OCI-LY3 (cell line): ENCODE results near the gene LTBP1.

ENCODE experiments used
- H2AFZ ChIP-seq: fragments of 200-600, 300-600 bp; shearing (Covaris generic); 2 replicates; pipeline ENCODE4 v1.6.0; 2014; ENCODE audit warnings: antibody characterized with exemption, low read depth, low read length
- H3K27ac ChIP-seq: fragments of 200-600, 300-600 bp; sonication (generic); 2 replicates; pipeline ENCODE4 v1.5.1; 2014; ENCODE audit warnings: mild to moderate bottlenecking, low read length, moderate library complexity, mixed read lengths
- H3K27me3 ChIP-seq: fragments of 200-600, 300-600 bp; sonication (generic); 2 replicates; pipeline ENCODE4 v1.6.1; 2014; ENCODE audit warnings: low read depth, low read length, mixed read lengths
- H3K36me3 ChIP-seq: fragments of 200-600, 300-600 bp; sonication (generic); replicated peaks from 2 replicates; pipeline ENCODE3; 2014; ENCODE audit warnings: low read depth, low read length, mixed read lengths
- H3K4me1 ChIP-seq: fragments of 300-600, 200-600 bp; sonication (generic); 2 replicates; pipeline ENCODE4 v1.6.1; 2014; ENCODE audit warnings: low read length, mixed read lengths
- H3K4me2 ChIP-seq: fragments of 200-600, 300-600 bp; sonication (generic); 2 replicates; pipeline ENCODE4 v1.6.1; 2014; ENCODE audit warnings: low read length, mixed read lengths
- H3K4me3 ChIP-seq: fragments of 300-600, 200-600 bp; sonication (generic); 2 replicates; pipeline ENCODE4 v1.5.1; 2014; ENCODE audit warnings: antibody characterized with exemption, mild to moderate bottlenecking, low read length, moderate library complexity
- H3K79me2 ChIP-seq: fragments of 300-600, 200-600 bp; shearing (Covaris generic); 2 replicates; pipeline ENCODE4 v1.6.1; 2014; ENCODE audit warnings: mild to moderate bottlenecking, low read length, mixed read lengths
- H3K9ac ChIP-seq: fragments of 300-600, 200-600 bp; shearing (Covaris generic); 2 replicates; pipeline ENCODE4 v1.6.0; 2014; ENCODE audit warnings: mild to moderate bottlenecking, low read length, moderate library complexity
- H3K9me3 ChIP-seq: fragments of 200-600, 300-600 bp; shearing (Covaris generic); 2 replicates; pipeline ENCODE4 v1.6.1; 2014; ENCODE audit warnings: low read length, mixed read lengths; ENCODE audit not compliant: insufficient read depth
- H4K20me1 ChIP-seq: fragments of 200-600, 300-600 bp; sonication (generic); 2 replicates; pipeline ENCODE4 v1.6.1; 2016; ENCODE audit warnings: low read length, mixed read lengths; ENCODE audit not compliant: insufficient read depth
- EZH2phosphoT487 ChIP-seq: fragments of 200-600 bp; shearing (Covaris generic); IDR thresholded peaks from 2 replicates; pipeline ENCODE4 v1.6.1; 2018; ENCODE audit warnings: antibody characterized with exemption, mixed run types, low read depth
- TF ChIP-seq, protein P1 (sequence below): fragments of 200-600, 300-600 bp; sonication (generic); IDR thresholded peaks from 2 replicates; pipeline ENCODE4 v1.5.1; 2014; ENCODE audit warnings: antibody characterized with exemption, low read length, low read depth

Gene LTBP1

DNA sequence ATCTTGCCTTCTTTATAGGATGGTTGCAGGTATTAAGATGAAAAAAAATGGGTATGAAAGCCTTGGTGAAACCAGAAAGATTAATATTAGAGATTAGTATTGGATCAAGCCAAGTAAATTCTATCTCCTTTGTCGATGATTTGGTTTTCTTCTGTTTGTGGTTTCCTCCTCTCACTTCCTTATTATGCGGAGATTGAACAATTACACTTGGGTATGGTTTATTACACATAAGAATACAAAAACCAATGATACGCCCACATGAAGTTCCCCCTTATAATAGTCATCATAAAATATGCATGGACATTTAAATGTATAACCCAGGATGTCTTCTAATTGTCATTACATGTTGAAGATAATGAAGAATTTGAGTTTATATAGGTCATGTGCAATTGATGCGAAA lies 4.9 kb downstream of the LTBP1 start:
- H3K9ac ChIP-seq = no peak overlapping the region
- H3K36me3 ChIP-seq = no peaks in the 10 kb centered on the region
- 0 out of 2 replicates have a peak, but pooled peaks cover 6% of the 10 kb centered on the region for H4K20me1 ChIP-seq
- H2AFZ ChIP-seq = no peak overlapping the region
- peak overlapping the region; percentile 33 for H3K4me2 ChIP-seq
- H3K4me3 ChIP-seq = no peak overlapping the region
- H3K79me2 ChIP-seq = no peaks in the 10 kb centered on the region
- no peaks in the 10 kb centered on the region for H3K9me3 ChIP-seq
- H3K27me3 ChIP-seq = peaks cover 21% of the 10 kb centered on the region
- no peak for TF ChIP-seq EZH2phosphoT487
- TF ChIP-seq, protein P1, sequence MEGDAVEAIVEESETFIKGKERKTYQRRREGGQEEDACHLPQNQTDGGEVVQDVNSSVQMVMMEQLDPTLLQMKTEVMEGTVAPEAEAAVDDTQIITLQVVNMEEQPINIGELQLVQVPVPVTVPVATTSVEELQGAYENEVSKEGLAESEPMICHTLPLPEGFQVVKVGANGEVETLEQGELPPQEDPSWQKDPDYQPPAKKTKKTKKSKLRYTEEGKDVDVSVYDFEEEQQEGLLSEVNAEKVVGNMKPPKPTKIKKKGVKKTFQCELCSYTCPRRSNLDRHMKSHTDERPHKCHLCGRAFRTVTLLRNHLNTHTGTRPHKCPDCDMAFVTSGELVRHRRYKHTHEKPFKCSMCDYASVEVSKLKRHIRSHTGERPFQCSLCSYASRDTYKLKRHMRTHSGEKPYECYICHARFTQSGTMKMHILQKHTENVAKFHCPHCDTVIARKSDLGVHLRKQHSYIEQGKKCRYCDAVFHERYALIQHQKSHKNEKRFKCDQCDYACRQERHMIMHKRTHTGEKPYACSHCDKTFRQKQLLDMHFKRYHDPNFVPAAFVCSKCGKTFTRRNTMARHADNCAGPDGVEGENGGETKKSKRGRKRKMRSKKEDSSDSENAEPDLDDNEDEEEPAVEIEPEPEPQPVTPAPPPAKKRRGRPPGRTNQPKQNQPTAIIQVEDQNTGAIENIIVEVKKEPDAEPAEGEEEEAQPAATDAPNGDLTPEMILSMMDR = no peak
- H3K27ac ChIP-seq = no peak overlapping the region
- H3K4me1 ChIP-seq = peaks cover 18% of the 10 kb centered on the region

DNA sequence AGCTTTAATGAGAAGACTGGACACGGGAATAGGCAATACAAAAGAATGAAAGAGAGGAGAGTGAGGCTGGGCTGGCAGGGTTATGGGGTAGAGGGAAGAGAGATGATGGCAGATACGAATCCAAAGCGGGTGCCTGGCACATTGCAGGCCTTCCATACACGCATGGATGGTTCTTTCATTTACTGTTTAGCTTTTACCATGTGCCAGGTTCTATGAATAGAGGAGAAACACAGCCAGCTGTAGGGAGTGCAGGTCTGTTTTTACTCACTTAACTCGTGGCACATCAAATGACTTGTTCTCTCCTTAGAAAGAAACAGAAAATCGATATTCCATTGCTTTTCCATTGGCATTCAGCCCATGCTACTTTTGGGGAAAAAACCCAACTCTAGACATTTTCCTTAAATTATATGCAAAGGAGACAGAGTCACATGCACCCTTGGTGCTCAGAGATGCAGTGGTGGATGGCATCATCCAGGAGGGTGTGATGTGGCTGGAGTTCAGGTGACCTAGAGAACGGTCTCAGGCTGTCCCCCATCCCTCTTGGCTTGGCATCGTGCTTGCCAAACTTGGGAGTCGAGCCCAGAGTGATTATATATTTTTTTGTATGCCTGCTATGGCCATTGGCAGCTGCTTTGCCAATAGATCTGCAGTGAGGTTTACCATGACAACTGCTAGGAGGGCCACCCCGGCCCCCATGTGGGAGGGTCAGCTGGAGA lies 6.2 kb downstream of the LTBP1 start:
- no peaks in the 10 kb centered on the region for H3K36me3 ChIP-seq

DNA sequence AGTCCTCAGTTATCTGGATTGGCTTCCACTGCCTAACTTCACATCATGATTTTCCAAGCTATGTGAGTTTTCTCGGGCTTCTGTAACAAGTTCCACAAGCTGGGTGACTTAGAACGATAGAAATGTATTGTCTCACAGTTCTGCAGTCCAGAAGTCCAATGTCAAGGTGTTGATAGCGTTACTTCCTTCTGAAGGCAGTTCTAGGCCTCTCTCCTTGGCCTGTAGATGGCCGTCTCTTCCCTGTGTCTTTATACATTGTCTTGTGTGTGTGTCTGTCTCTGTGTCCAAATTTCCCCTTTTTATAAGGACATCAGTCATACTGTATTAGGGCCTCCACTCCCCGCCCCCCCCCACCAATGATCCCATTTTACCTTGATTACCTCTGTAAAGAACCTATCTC lies 7.5 kb downstream of the LTBP1 start:
- no peak overlapping the region for H2AFZ ChIP-seq
- H3K9ac ChIP-seq = no peak overlapping the region
- H3K27me3 ChIP-seq = peaks cover 11% of the 10 kb centered on the region

More for the DNA sequence above, 6.2 kb downstream of the LTBP1 start:
- H4K20me1 ChIP-seq = 0 out of 2 replicates have a peak, but pooled peaks cover 6% of the 10 kb centered on the region
- peaks cover 17% of the 10 kb centered on the region for H3K4me1 ChIP-seq
- TF ChIP-seq, protein P1 = no peak
- no peak for TF ChIP-seq EZH2phosphoT487
- peaks cover 21% of the 10 kb centered on the region for H3K27me3 ChIP-seq
- no peak overlapping the region for H3K9ac ChIP-seq
- H3K27ac ChIP-seq = no peak overlapping the region
- H3K4me3 ChIP-seq = no peak overlapping the region
- H3K4me2 ChIP-seq = no peak overlapping the region
- no peaks in the 10 kb centered on the region for H3K9me3 ChIP-seq
- no peaks in the 10 kb centered on the region for H3K79me2 ChIP-seq
- H2AFZ ChIP-seq = no peak overlapping the region

DNA sequence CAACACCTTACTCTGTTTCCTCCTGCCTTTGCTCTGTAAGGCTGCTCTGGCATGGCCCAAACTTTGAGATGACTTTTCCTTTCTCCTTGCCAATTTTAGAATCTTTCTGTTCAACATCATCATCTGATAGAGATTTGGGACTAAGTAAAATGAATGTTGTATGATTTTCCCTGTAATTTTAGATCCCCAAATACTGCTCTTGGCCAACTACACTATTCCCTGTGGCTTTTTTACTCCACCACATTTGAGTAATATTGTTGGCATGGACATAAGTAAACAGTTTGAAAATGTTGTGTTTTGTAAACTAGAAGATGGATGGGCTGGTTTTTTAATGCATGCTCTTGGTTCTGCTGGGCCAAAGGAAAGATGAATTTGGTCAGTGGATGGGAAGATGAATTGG lies 12.1 kb downstream of the LTBP1 start:
- no peaks in the 10 kb centered on the region for H4K20me1 ChIP-seq
- no peak overlapping the region for H3K4me3 ChIP-seq
- no peak overlapping the region for H3K27ac ChIP-seq
- no peak for TF ChIP-seq EZH2phosphoT487
- TF ChIP-seq, protein P1 = no peak
- no peak overlapping the region for H3K4me2 ChIP-seq
- no peak overlapping the region for H3K9ac ChIP-seq
- no peaks in the 10 kb centered on the region for H3K9me3 ChIP-seq
- no peaks in the 10 kb centered on the region for H3K36me3 ChIP-seq
- no peaks in the 10 kb centered on the region for H3K4me1 ChIP-seq
- H2AFZ ChIP-seq = no peak overlapping the region
- H3K79me2 ChIP-seq = no peaks in the 10 kb centered on the region
- H3K27me3 ChIP-seq = no peaks in the 10 kb centered on the region

More for the DNA sequence above, 7.5 kb downstream of the LTBP1 start:
- peaks cover 14% of the 10 kb centered on the region for H3K4me1 ChIP-seq
- H4K20me1 ChIP-seq = 0 out of 2 replicates have a peak, but pooled peaks cover 6% of the 10 kb centered on the region
- no peaks in the 10 kb centered on the region for H3K9me3 ChIP-seq
- TF ChIP-seq, protein P1 = no peak
- TF ChIP-seq EZH2phosphoT487 = no peak
- H3K79me2 ChIP-seq = no peaks in the 10 kb centered on the region
- no peaks in the 10 kb centered on the region for H3K36me3 ChIP-seq
- no peak overlapping the region for H3K4me2 ChIP-seq
- no peak overlapping the region for H3K27ac ChIP-seq
- H3K4me3 ChIP-seq = no peak overlapping the region
